GM12878 (cell line): ENCODE results near the gene TSSK2.

Experiments
- EGR1 ChIP-seq, 2 experiments: IDR thresholded peaks; 1 replicate in 1 of 2; 2 replicates in 1 of 2; pipeline ENCODE4 v1.6.1; 2011 to 2012; ENCODE audit warnings: low read depth in 2 of 2, low read length in 2 of 2, borderline replicate concordance in 1 of 2, mild to moderate bottlenecking in 1 of 2, moderate library complexity in 1 of 2
- JUNB ChIP-seq: IDR thresholded peaks from 2 replicates; pipeline ENCODE4 v1.6.1; 2016; ENCODE audit warnings: antibody characterized with exemption, mild to moderate bottlenecking
- RBBP5 ChIP-seq: fragments of 200-600 bp; sonication (generic); conservative IDR thresholded peaks from 2 replicates; pipeline ENCODE4 v1.6.1; 2016
- RFX5 ChIP-seq: IDR thresholded peaks from 2 replicates; pipeline ENCODE4 v1.6.1; 2011; ENCODE audit warnings: low read depth, low read length, improper control_type of control experiment
- SREBF2 ChIP-seq: IDR thresholded peaks from 2 replicates; pipeline ENCODE4 v1.6.1; 2012; ENCODE audit warnings: mild to moderate bottlenecking, low read length
- TF ChIP-seq, protein P1 (sequence below), 3 experiments: IDR thresholded peaks in 2 of 3; conservative IDR thresholded peaks in 1 of 3; 2 replicates each; pipeline ENCODE4 v1.5.1; 2011; ENCODE audit warnings: low read depth in 3 of 3, low read length in 3 of 3, mild to moderate bottlenecking in 3 of 3, control low read depth in 2 of 3, moderate library complexity in 2 of 3, inconsistent platforms in 1 of 3, mixed read lengths in 1 of 3; ENCODE audit not compliant: control insufficient read depth in 2 of 3, insufficient read depth in 1 of 3; ENCODE audit errors: extremely low read depth in 1 of 3

DNA sequence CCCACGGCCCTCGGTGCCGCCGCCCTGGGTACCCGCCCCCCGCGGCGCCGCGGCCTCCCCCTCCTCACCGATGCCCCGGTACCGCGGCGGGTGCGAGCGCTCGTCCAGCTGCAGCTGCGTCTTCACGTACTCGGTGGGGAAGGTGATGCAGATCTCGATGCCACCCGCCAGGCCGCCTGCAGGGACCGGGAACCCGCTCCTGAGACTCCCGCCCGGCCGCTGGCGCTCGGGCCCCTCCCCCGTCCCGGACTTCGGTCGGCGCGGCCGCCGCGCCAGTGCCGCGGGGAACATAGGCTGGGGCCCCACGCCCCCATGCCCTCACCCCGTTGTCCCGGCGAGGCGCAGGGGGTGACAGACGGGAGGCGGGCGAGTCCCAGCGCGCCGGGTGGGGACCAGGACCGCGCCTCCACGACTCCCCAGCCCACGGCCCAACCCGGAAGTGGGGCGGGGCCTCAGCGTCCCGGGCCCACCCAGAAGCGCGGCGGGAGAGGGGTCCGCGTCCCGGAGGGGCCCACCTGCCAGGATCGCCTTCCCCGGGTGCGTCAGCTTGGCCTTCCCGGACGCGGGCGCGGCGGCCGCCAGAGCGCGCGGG lies 47.1 kb downstream of the TSSK2 start:
- no peak for TF ChIP-seq RFX5
- TF ChIP-seq JUNB: no peak
- no peak for TF ChIP-seq RBBP5
- TF ChIP-seq EGR1 (IDR thresholded peaks at IDR 0.05; ENCODE audit: borderline replicate concordance in 1 of 2, low read depth in 2 of 2, low read length in 2 of 2): no peak
- TF ChIP-seq SREBF2: no peak
- TF ChIP-seq, protein P1, sequence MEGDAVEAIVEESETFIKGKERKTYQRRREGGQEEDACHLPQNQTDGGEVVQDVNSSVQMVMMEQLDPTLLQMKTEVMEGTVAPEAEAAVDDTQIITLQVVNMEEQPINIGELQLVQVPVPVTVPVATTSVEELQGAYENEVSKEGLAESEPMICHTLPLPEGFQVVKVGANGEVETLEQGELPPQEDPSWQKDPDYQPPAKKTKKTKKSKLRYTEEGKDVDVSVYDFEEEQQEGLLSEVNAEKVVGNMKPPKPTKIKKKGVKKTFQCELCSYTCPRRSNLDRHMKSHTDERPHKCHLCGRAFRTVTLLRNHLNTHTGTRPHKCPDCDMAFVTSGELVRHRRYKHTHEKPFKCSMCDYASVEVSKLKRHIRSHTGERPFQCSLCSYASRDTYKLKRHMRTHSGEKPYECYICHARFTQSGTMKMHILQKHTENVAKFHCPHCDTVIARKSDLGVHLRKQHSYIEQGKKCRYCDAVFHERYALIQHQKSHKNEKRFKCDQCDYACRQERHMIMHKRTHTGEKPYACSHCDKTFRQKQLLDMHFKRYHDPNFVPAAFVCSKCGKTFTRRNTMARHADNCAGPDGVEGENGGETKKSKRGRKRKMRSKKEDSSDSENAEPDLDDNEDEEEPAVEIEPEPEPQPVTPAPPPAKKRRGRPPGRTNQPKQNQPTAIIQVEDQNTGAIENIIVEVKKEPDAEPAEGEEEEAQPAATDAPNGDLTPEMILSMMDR (IDR thresholded peaks at IDR 0.05 in 2 of 3, conservative IDR thresholded peaks at IDR 0.05 in 1 of 3; ENCODE audit: control insufficient read depth in 2 of 3, extremely low read depth in 1 of 3, insufficient read depth in 1 of 3, low read depth in 3 of 3, low read length in 3 of 3): no peak
